HG03039 (cell line): ENCODE results near the gene SMC6.

Source experiments
- ATAC-seq: cut with Tn5 transposase; IDR thresholded peaks from one replicate; pipeline ENCODE4 v1.9.1; 2021; ENCODE audit warnings: mild to moderate bottlenecking, moderate library complexity; ENCODE audit not compliant: unreplicated experiment

Gene SMC6

GRCh38 chr2:17768894-17769293 is 15.3 kb upstream of the SMC6 start:
- ATAC-seq, result no peak

- ATAC-seq, result no peak
These were observed 11.8 kb upstream of the SMC6 start for GRCh38 chr2:17765398-17765797.

GRCh38 chr2:17763641-17764333 is 10.2 kb upstream of the SMC6 start:
- ATAC-seq, result no peak

- ATAC-seq, result no peak
These were observed 8.8 kb upstream of the SMC6 start for GRCh38 chr2:17762451-17762850.

GRCh38 chr2:17759805-17760204 is 6.2 kb upstream of the SMC6 start:
- ATAC-seq, result no peak

GRCh38 chr2:17758118-17758517 is 4.5 kb upstream of the SMC6 start:
- no peak for ATAC-seq

- ATAC-seq, result no peak
These were observed 3.7 kb upstream of the SMC6 start for GRCh38 chr2:17757321-17757720.

GRCh38 chr2:17756668-17757067 is 3.1 kb upstream of the SMC6 start:
- ATAC-seq, result no peak

- no peak for ATAC-seq
These were observed 1.3 kb upstream of the SMC6 start for GRCh38 chr2:17754773-17755425.

- ATAC-seq, result peak; percentile 36
These were observed 463 bp downstream of the SMC6 start for GRCh38 chr2:17752892-17753802.

GRCh38 chr2:17752246-17752645 is 1.4 kb downstream of the SMC6 start:
- no peak for ATAC-seq

- ATAC-seq, result no peak
These were observed 3.7 kb downstream of the SMC6 start for GRCh38 chr2:17749753-17750438.

GRCh38 chr2:17748745-17749144 is 4.9 kb downstream of the SMC6 start:
- ATAC-seq, result no peak

GRCh38 chr2:17747684-17748452 is 5.7 kb downstream of the SMC6 start:
- ATAC-seq, result no peak

- ATAC-seq, result no peak
These were observed 13.4 kb downstream of the SMC6 start for GRCh38 chr2:17740203-17740602.

GRCh38 chr2:17736989-17737388 is 16.6 kb downstream of the SMC6 start:
- no peak for ATAC-seq

GRCh38 chr2:17735864-17736263 is 17.7 kb downstream of the SMC6 start:
- no peak for ATAC-seq

GRCh38 chr2:17733599-17733998 is 20.0 kb downstream of the SMC6 start:
- no peak for ATAC-seq

- ATAC-seq, result no peak
These were observed 23.7 kb downstream of the SMC6 start for GRCh38 chr2:17729880-17730279.

- ATAC-seq, result no peak
These were observed 25.4 kb downstream of the SMC6 start for GRCh38 chr2:17728210-17728609.
